Keratinocyte (primary cell): ENCODE measurements around the gene TACC3.

Experiments used
- EZH2 ChIP-seq: IDR thresholded peaks from one replicate; pipeline ENCODE4 v1.6.1; 2012; ENCODE audit warnings: inconsistent platforms, mild to moderate bottlenecking, low read length, moderate library complexity
- TF ChIP-seq, protein P1 (sequence below), 3 experiments: IDR thresholded peaks in 1 of 3; conservative IDR thresholded peaks in 1 of 3; optimal IDR thresholded peaks in 1 of 3; 2 replicates in 2 of 3; 3 replicates in 1 of 3; pipeline versions ENCODE3 to v1.5.1; 2011; ENCODE audit warnings: low read length in 3 of 3, mild to moderate bottlenecking in 3 of 3, moderate library complexity in 2 of 3, control low read depth in 1 of 3, inconsistent platforms in 1 of 3; ENCODE audit not compliant: insufficient read depth in 2 of 3; ENCODE audit errors: extremely low read depth in 1 of 3

DNA sequence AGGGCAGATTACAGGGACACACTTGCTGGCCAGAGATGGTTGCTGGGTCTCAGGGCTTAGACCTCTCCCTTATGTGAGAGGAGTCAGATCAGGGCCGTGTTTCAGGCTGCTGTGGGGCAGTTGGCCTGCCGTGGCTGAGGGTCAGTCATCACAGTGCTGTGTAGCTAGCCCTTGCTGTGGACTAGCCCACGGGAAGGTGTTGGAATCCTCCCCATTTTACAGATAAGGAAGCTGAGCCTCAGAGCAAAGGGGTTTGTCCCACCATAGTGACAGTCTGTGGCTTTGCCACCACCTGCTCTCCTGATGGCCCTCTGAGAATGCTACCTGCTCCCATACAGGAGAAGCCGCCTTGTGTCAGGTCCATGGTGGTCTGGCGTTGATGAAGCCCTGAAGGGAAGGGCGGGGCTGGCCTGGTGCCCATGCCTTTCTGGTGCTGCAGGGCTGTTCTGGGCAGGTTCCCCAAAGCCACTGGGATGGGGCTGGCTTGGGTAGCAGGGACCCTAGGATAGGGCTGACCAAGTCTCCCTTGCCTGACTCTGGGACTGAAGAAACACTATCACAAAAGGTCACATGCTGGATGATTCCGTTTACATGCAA is 34.8 kb upstream of the TACC3 start:
- TF ChIP-seq, protein P1, sequence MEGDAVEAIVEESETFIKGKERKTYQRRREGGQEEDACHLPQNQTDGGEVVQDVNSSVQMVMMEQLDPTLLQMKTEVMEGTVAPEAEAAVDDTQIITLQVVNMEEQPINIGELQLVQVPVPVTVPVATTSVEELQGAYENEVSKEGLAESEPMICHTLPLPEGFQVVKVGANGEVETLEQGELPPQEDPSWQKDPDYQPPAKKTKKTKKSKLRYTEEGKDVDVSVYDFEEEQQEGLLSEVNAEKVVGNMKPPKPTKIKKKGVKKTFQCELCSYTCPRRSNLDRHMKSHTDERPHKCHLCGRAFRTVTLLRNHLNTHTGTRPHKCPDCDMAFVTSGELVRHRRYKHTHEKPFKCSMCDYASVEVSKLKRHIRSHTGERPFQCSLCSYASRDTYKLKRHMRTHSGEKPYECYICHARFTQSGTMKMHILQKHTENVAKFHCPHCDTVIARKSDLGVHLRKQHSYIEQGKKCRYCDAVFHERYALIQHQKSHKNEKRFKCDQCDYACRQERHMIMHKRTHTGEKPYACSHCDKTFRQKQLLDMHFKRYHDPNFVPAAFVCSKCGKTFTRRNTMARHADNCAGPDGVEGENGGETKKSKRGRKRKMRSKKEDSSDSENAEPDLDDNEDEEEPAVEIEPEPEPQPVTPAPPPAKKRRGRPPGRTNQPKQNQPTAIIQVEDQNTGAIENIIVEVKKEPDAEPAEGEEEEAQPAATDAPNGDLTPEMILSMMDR (optimal IDR thresholded peaks at IDR 0.05 in 1 of 3, IDR thresholded peaks at IDR 0.05 in 1 of 3, conservative IDR thresholded peaks at IDR 0.05 in 1 of 3; ENCODE audit: extremely low read depth in 1 of 3, insufficient read depth in 2 of 3, low read length in 3 of 3), result no peak
- TF ChIP-seq EZH2, result no peak
